PC-9 (cell line): Measurements from ENCODE around the gene ARMH2.

Experiments
- EZH2 ChIP-seq: fragments of 200-600 bp; sonication (generic); IDR thresholded peaks from 2 replicates; pipeline ENCODE4 v1.8.0; 2017; ENCODE audit warnings: antibody characterized with exemption, low read depth
- TF ChIP-seq, protein P1 (sequence below): fragments of 200-600 bp; sonication (generic); conservative IDR thresholded peaks from 2 replicates; pipeline ENCODE4 v1.6.1; 2017; ENCODE audit warnings: mixed run types, antibody characterized with exemption, mild to moderate bottlenecking, moderate library complexity

- TF ChIP-seq, protein P1, sequence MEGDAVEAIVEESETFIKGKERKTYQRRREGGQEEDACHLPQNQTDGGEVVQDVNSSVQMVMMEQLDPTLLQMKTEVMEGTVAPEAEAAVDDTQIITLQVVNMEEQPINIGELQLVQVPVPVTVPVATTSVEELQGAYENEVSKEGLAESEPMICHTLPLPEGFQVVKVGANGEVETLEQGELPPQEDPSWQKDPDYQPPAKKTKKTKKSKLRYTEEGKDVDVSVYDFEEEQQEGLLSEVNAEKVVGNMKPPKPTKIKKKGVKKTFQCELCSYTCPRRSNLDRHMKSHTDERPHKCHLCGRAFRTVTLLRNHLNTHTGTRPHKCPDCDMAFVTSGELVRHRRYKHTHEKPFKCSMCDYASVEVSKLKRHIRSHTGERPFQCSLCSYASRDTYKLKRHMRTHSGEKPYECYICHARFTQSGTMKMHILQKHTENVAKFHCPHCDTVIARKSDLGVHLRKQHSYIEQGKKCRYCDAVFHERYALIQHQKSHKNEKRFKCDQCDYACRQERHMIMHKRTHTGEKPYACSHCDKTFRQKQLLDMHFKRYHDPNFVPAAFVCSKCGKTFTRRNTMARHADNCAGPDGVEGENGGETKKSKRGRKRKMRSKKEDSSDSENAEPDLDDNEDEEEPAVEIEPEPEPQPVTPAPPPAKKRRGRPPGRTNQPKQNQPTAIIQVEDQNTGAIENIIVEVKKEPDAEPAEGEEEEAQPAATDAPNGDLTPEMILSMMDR = no peak
- no peak for TF ChIP-seq EZH2
Observed at GRCh38 chr6:24840187-24840586, 41.5 kb upstream of the ARMH2 start.
